ENCODE results near the gene ATP4B.

GRCh38 chr13:113637262-113638160 lies 20.5 kb downstream of the ATP4B start:
- TF ChIP-seq CTCF (optimal IDR thresholded peaks at IDR 0.05 in 1 of 3, IDR thresholded peaks at IDR 0.05 in 1 of 3, conservative IDR thresholded peaks at IDR 0.05 in 1 of 3; ENCODE audit: extremely low read depth in 1 of 3, insufficient read depth in 2 of 3, low read length in 3 of 3): no peak
- TF ChIP-seq EZH2 (IDR thresholded peaks at IDR 0.05; ENCODE audit: low read length): no peak

All from keratinocyte (primary cell).